ENCODE results near the gene ODF4. TPM values are rescaled to one million over a fixed set of nuclear protein-coding genes. Genes with fewer than 3 reads are reported as not detected.

Gene ODF4
- polyA plus RNA-seq, 1 experiment: not detected

DNA sequence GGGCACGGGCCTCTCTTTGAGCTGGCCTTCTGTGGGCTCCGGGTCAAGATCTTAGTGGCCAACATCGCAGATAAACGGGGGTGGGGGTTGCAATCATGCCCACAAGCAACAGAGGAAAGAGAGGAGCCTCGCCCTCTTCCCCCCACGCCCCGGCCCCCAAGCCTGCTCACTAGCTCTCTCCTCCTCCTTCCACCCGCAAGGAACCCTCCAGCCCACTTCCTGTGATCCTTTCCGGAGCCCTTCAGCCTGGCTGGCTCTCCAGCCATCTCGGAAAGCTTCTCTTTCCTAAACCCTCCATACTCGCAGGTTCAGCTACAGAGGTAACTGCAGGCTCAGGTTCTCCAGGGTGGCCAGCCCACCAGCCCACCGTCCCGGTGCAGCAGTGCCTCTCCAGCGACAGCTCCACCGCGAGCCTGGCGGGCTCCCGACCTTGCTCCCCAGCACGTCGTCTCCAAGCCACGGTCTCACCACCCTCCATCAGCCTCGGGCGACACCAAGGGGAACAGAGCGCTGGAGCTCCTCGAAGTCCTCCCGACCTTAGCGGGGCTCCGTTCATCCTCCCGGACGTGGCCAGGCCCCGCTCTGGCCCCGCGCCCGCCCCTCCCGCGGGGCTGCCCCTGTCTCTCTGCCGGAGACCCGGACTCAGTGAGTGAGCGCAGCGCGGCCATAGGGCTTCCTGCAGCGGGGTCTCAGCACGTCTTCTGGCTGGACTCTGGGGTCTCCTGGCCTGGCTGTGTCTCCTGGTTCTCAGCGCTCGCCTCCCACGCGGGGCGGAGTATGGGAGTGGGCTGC lies 12.9 kb upstream of the ODF4 start:
- no peaks in the 10 kb centered on the region for H3K36me3 ChIP-seq (ENCODE audit: control insufficient read depth, insufficient read depth, low read length)
- no peak for DNase-seq (ENCODE audit: low read depth)
- H3K27me3 ChIP-seq (ENCODE audit: control insufficient read depth, insufficient read depth, low read length): 0 out of 2 replicates have a peak, but pooled peaks cover 1% of the 10 kb centered on the region
- peak overlapping the region; percentile 42 for H3K4me3 ChIP-seq (ENCODE audit: low read depth, low read length)
- TF ChIP-seq, protein P1, sequence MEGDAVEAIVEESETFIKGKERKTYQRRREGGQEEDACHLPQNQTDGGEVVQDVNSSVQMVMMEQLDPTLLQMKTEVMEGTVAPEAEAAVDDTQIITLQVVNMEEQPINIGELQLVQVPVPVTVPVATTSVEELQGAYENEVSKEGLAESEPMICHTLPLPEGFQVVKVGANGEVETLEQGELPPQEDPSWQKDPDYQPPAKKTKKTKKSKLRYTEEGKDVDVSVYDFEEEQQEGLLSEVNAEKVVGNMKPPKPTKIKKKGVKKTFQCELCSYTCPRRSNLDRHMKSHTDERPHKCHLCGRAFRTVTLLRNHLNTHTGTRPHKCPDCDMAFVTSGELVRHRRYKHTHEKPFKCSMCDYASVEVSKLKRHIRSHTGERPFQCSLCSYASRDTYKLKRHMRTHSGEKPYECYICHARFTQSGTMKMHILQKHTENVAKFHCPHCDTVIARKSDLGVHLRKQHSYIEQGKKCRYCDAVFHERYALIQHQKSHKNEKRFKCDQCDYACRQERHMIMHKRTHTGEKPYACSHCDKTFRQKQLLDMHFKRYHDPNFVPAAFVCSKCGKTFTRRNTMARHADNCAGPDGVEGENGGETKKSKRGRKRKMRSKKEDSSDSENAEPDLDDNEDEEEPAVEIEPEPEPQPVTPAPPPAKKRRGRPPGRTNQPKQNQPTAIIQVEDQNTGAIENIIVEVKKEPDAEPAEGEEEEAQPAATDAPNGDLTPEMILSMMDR (IDR thresholded peaks at IDR 0.05; ENCODE audit: insufficient read depth, low read depth, low read length): no peak
- POLR2A ChIA-PET: interaction anchor here (1.2 kb wide), 1 partner anchor 32 kb away, joined by 11 read pairs; the partner anchor contains the start of gene SLC25A35
- CTCF ChIA-PET: interaction anchor here (1.1 to 2.2 kb wide), 6 partner anchors 9 to 267 kb away, joined by 3 to 10 read pairs (median 6); partner anchors contain the start of gene KRABD2

DNA sequence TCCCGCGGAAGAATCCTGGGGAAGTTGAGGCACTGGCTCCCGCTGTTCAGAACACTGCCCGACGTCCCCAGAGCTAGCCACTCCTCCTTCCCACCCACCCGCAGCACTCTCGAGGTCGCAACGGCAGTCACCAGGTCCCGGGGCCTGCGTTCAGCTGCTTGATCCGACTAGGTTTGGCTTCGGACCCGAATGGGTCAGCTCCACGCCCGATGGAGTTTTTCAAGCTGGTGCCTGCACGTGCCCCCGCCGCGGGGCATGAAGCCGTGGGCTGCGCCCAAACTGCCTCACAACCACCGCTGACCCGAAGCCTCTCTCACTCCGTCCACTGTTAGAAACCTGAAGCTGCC lies 12.4 kb upstream of the ODF4 start:
- 0 out of 2 replicates have a peak, but pooled peaks cover 1% of the 10 kb centered on the region for H3K27me3 ChIP-seq (ENCODE audit: control insufficient read depth, insufficient read depth, low read length)
- POLR2A ChIA-PET: interaction anchor here (0.6 kb wide), 1 partner anchor 281 kb away, joined by 10 read pairs; no protein-coding TSS in a partner anchor
- peak overlapping the region; percentile 42 for H3K4me3 ChIP-seq (ENCODE audit: low read depth, low read length)
- H3K36me3 ChIP-seq (ENCODE audit: control insufficient read depth, insufficient read depth, low read length): no peaks in the 10 kb centered on the region
- TF ChIP-seq, protein P1 (IDR thresholded peaks at IDR 0.05; ENCODE audit: insufficient read depth, low read depth, low read length): no peak
- CTCF ChIA-PET: interaction anchor here (1.6 to 2.2 kb wide), 5 partner anchors 10 to 56 kb away, joined by 5 to 10 read pairs (median 6); partner anchors contain the start of gene KRABD2
- DNase-seq (ENCODE audit: low read depth): no peak

DNA sequence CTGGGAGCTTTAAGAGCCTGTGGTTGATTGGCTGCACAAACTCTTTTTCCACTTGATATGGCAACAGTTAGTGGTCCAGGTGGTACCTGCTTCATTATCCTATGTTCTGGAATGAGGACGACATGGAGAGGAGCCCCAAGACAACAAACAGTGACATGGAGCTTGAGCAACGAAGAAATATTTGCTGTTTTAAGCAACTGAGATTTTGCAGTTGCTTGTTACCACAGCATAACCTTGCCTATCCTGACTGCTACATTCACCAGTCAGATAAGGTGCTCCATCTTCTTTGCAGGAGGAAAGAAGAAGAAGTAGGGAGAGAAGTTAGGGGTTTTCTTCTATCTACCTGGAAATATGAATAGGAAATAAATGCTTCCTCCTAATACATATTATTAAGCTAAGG lies 7.5 kb upstream of the ODF4 start:
- ChIA-PET CTCF (interaction anchor here (0.7 to 1.7 kb wide), 4 partner anchors 10 to 239 kb away, joined by 3 to 6 read pairs (median 3); no protein-coding TSS in a partner anchor), POLR2A (no interaction called here)
- Histone ChIP-seq H3K4me3 (ENCODE audit: low read depth, low read length) (no peak overlapping the region), H3K27me3 (ENCODE audit: control insufficient read depth, insufficient read depth, low read length) (no peaks in the 10 kb centered on the region; the same call in 1 of the 2 replicates), H3K36me3 (ENCODE audit: control insufficient read depth, insufficient read depth, low read length) (no peaks in the 10 kb centered on the region)
- TF ChIP-seq, protein P1 (IDR thresholded peaks at IDR 0.05; ENCODE audit: insufficient read depth, low read depth, low read length): no peak
- DNase-seq (ENCODE audit: low read depth): no peak

DNA sequence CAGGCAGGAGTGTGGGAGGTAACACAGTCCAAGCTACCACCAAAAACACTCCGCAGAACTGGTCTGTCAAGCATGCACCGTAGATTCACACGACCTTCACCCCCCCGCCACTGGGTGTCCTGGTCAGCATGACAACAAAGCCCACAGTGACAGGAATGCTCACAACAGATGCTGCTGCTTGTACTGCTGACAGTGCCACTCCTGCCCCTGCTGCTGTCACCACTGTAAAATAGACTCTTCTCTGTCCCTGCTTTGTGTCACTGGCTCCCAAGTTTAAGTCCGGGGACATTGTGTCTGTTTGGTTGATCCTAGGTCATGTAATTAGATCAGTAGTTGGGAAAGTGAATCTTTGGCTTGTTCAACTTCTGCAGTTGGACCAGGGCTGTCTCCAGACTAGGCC lies 7.0 kb upstream of the ODF4 start:
- DNase-seq (ENCODE audit: low read depth): no peak
- no peaks in the 10 kb centered on the region for H3K36me3 ChIP-seq (ENCODE audit: control insufficient read depth, insufficient read depth, low read length)
- H3K4me3 ChIP-seq (ENCODE audit: low read depth, low read length): no peak overlapping the region
- CTCF ChIA-PET: interaction anchor here (1.0 to 1.7 kb wide), 3 partner anchors 9 to 239 kb away, joined by 3 to 6 read pairs (median 3); no protein-coding TSS in a partner anchor
- no peaks in the 10 kb centered on the region; the same call in 1 of the 2 replicates for H3K27me3 ChIP-seq (ENCODE audit: control insufficient read depth, insufficient read depth, low read length)
- TF ChIP-seq, protein P1 (IDR thresholded peaks at IDR 0.05; ENCODE audit: insufficient read depth, low read depth, low read length): no peak
- POLR2A ChIA-PET: no interaction called here

DNA sequence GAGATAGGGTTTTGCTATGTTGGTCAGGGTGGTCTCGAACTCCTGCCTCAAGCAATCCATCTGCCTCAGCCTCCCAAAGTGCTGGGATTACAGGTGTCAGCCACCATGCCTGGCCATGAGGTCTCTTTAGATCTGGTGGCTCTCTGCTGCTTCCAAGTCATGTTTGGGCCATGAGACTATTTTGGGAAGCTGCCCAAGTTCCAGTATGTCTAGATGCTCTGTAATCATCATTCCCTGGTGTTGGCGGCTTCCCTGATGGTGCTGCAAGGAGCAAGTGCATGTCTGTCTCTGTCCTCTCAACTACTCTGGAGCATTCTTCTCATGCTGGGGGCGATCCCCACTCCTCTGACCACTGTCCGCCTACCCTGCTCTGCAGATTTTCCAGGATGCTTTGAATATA lies 6.4 kb upstream of the ODF4 start:
- CTCF ChIA-PET: interaction anchor here (1.7 kb wide), 1 partner anchor 18 kb away, joined by 6 read pairs; no protein-coding TSS in a partner anchor
- no peaks in the 10 kb centered on the region for H3K36me3 ChIP-seq (ENCODE audit: control insufficient read depth, insufficient read depth, low read length)
- TF ChIP-seq, protein P1 (IDR thresholded peaks at IDR 0.05; ENCODE audit: insufficient read depth, low read depth, low read length): no peak
- H3K4me3 ChIP-seq (ENCODE audit: low read depth, low read length): no peak overlapping the region
- no peak for DNase-seq (ENCODE audit: low read depth)
- H3K27me3 ChIP-seq (ENCODE audit: control insufficient read depth, insufficient read depth, low read length): no peaks in the 10 kb centered on the region; the same call in 1 of the 2 replicates
- POLR2A ChIA-PET: no interaction called here
